Endodermal cell (in vitro differentiated cells): Measurements from ENCODE around the gene MYH14. TPM values are rescaled to one million over a fixed set of nuclear protein-coding genes. Genes with fewer than 3 reads are reported as not detected.

ENCODE experiments used
- DNase-seq: peaks from one replicate; pipeline ENCODE4 v3.0.0-alpha.2; 2017
- H3K27ac ChIP-seq: 2 replicates; pipeline ENCODE4 v1.5.1; 2013; ENCODE audit warnings: mild to moderate bottlenecking, low read depth, low read length, moderate library complexity
- H3K27me3 ChIP-seq: 2 replicates; pipeline ENCODE4 v1.6.1; 2013; ENCODE audit warnings: mild to moderate bottlenecking, low read length, moderate library complexity; ENCODE audit not compliant: insufficient read depth, control insufficient read depth, poor library complexity, severe bottlenecking
- H3K36me3 ChIP-seq: 2 replicates; pipeline ENCODE4 v1.7.0; 2013; ENCODE audit warnings: mild to moderate bottlenecking, low read length, moderate library complexity; ENCODE audit not compliant: control insufficient read depth, insufficient read depth
- H3K4me1 ChIP-seq: one replicate; pipeline ENCODE4 v1.7.0; 2013; ENCODE audit warnings: low read length; ENCODE audit not compliant: control insufficient read depth, insufficient read depth
- H3K4me3 ChIP-seq: 2 replicates; pipeline ENCODE4 v1.5.1; 2013; ENCODE audit warnings: mild to moderate bottlenecking, low read length, moderate library complexity
- H3K9ac ChIP-seq: 2 replicates; pipeline ENCODE4 v1.6.1; 2013; ENCODE audit warnings: mild to moderate bottlenecking, low read length, moderate library complexity; ENCODE audit not compliant: poor library complexity, severe bottlenecking; ENCODE audit errors: extremely low read depth
- H3K9me3 ChIP-seq: 2 replicates; pipeline ENCODE4 v1.6.1; 2013; ENCODE audit warnings: mild to moderate bottlenecking, low read length, moderate library complexity; ENCODE audit not compliant: control insufficient read depth
- H3K27ac Mint-ChIP-seq: 2 replicates; pipeline ENCODE4 v1.8.0; 2020; ENCODE audit warnings: mixed read lengths
- H3K27me3 Mint-ChIP-seq: 2 replicates; pipeline ENCODE4 v1.8.0; 2021; ENCODE audit warnings: mild to moderate bottlenecking, mixed read lengths; ENCODE audit not compliant: insufficient read depth
- H3K36me3 Mint-ChIP-seq: 2 replicates; pipeline ENCODE4 v1.8.0; 2020; ENCODE audit warnings: low read depth, mixed read lengths
- H3K4me1 Mint-ChIP-seq: 2 replicates; pipeline ENCODE4 v1.8.0; 2020; ENCODE audit warnings: mixed read lengths
- H3K4me3 Mint-ChIP-seq: 2 replicates; pipeline ENCODE4 v1.8.0; 2020; ENCODE audit warnings: mild to moderate bottlenecking, moderate library complexity, mixed read lengths
- H3K9me3 Mint-ChIP-seq: 2 replicates; pipeline ENCODE4 v1.8.0; 2020; ENCODE audit warnings: mild to moderate bottlenecking, mixed read lengths
- CTCF ChIP-seq: fragments of 200-600 bp; sonication (generic); conservative IDR thresholded peaks from 2 replicates; pipeline ENCODE4 v1.5.0; 2021; ENCODE audit warnings: antibody characterized with exemption, mild to moderate bottlenecking
- WGBS, 2 experiments: methylation state at CpG; one replicate each; pipeline versions ENCODE4 v1.1.5 to v1.1.7; 2013; ENCODE audit warnings: missing lambda C conversion rate in 2 of 2, mixed read lengths in 1 of 2; ENCODE audit not compliant: insufficient coverage in 1 of 2, insufficient read length in 1 of 2; 5-methylcytosine and 5-hydroxymethylcytosine counted together
- total RNA-seq, 2 donors: library from RNA; stranded (reverse); fragmentation: NEBNext Ultra II Directional in 1 of 2; extraction: Animal tissue kit (Norgen Biotek cat#: 25700) in 1 of 2; gene quantifications; 2 replicates in 1 of 2; 3 replicates in 1 of 2; pipeline ENCODE4 v1.2.1, GENCODE V29; 2021

The MYH14 gene
- total RNA-seq, 2 donors from 2014 or later, result 12.8 to 16.7 TPM

- Mint-ChIP-seq H3K27ac (peak overlapping the region; percentile 91), H3K9me3 (no peaks in the 10 kb centered on the region), H3K27me3 (peaks cover 25% of the 10 kb centered on the region), H3K36me3 (peaks cover 4% of the 10 kb centered on the region), H3K4me3 (peak overlapping the region; percentile 71), H3K4me1 (peaks cover 18% of the 10 kb centered on the region)
- 36 to 56% methylated on average over 17 to 27 of the region's 27 CpGs for WGBS, 2 experiments
- H3K36me3 ChIP-seq, result no peaks in the 10 kb centered on the region
- no peak overlapping the region for H3K9ac ChIP-seq
- H3K9me3 ChIP-seq, result no peaks in the 10 kb centered on the region
- DNase-seq, result no peak
- H3K4me3 ChIP-seq, result peak overlapping the region; percentile 67
- peaks cover 10% of the 10 kb centered on the region for H3K27me3 ChIP-seq
- TF ChIP-seq CTCF, result no peak
- H3K27ac ChIP-seq, result no peak overlapping the region
- H3K4me1 ChIP-seq, result no peaks in the 10 kb centered on the region
These were observed 109.8 kb downstream of the MYH14 start for GRCh38 chr19:50312967-50313811.

- peak overlapping the region; percentile 91 for H3K27ac Mint-ChIP-seq
- no peaks in the 10 kb centered on the region for H3K9me3 Mint-ChIP-seq
- H3K9me3 ChIP-seq, result no peaks in the 10 kb centered on the region
- H3K4me3 ChIP-seq, result peak overlapping the region; percentile 67
- peaks cover 18% of the 10 kb centered on the region for H3K4me1 Mint-ChIP-seq
- H3K27ac ChIP-seq, result no peak overlapping the region
- DNase-seq, result peak; percentile 89
- peaks cover 4% of the 10 kb centered on the region for H3K36me3 Mint-ChIP-seq
- H3K4me1 ChIP-seq, result no peaks in the 10 kb centered on the region
- H3K27me3 ChIP-seq, result peaks cover 10% of the 10 kb centered on the region
- TF ChIP-seq CTCF, result peak; percentile 66
- H3K4me3 Mint-ChIP-seq, result peak overlapping the region; percentile 71
- no peak overlapping the region for H3K9ac ChIP-seq
- whole genome bisulfite sequencing, 2 experiments, result 0 to 53% methylated on average over 1 to 18 of the region's 20 CpGs
- peaks cover 18% of the 10 kb centered on the region for H3K27me3 Mint-ChIP-seq
- H3K36me3 ChIP-seq, result no peaks in the 10 kb centered on the region
These were observed 110.6 kb downstream of the MYH14 start for GRCh38 chr19:50313812-50314536.

- Histone ChIP-seq H3K9ac (no peak overlapping the region), H3K4me3 (peak overlapping the region; percentile 60), H3K4me1 (no peaks in the 10 kb centered on the region), H3K27ac (no peak overlapping the region), H3K27me3 (peaks cover 10% of the 10 kb centered on the region), H3K36me3 (no peaks in the 10 kb centered on the region), H3K9me3 (no peaks in the 10 kb centered on the region)
- H3K36me3 Mint-ChIP-seq, result peaks cover 6% of the 10 kb centered on the region
- peak; percentile 84 for DNase-seq
- peaks cover 18% of the 10 kb centered on the region for H3K4me1 Mint-ChIP-seq
- H3K27ac Mint-ChIP-seq, result peak overlapping the region; percentile 4
- peak overlapping the region; percentile 71 for H3K4me3 Mint-ChIP-seq
- H3K9me3 Mint-ChIP-seq, result no peaks in the 10 kb centered on the region
- TF ChIP-seq CTCF, result no peak
- peaks cover 18% of the 10 kb centered on the region for H3K27me3 Mint-ChIP-seq
- 33 to 39% methylated on average over 5 to 29 of the region's 40 CpGs for WGBS, 2 experiments
These were observed 111.6 kb downstream of the MYH14 start for GRCh38 chr19:50314724-50315708.
